Calu3 (cell line): ENCODE measurements around the gene OPRM1. TPM values are rescaled to one million over a fixed set of nuclear protein-coding genes. Genes with fewer than 3 reads are reported as not detected.
"Not testable (repeated sequence)": the region's sequence is repeated elsewhere in the genome, so short reads cannot be mapped to it uniquely, and the experiment has no call there.

Experiments
- BruUV-seq: library from RNA; stranded (reverse); fragments of 400-500 nt; replicated peaks from 2 replicates; lab custom pipeline; 2021; lab: Mats Ljungman, UMichigan
- CTCF ChIA-PET: fragments of 300-600 bp; sonication (Branson Sonifier 250); formaldehyde crosslinking; loops from one replicate; lab custom pipeline; 2022; ENCODE audit warnings: antibody characterized with exemption; lab: Charles Lee
- DNase-seq: peaks from one replicate; pipeline ENCODE4 v3.0.0; 2022
- H3K27ac Mint-ChIP-seq: one replicate; pipeline ENCODE4 v1.8.0; 2022; ENCODE audit warnings: mixed read lengths; ENCODE audit not compliant: unreplicated experiment
- H3K27me3 Mint-ChIP-seq: one replicate; pipeline ENCODE4 v1.8.0; 2022; ENCODE audit warnings: mixed read lengths; ENCODE audit not compliant: unreplicated experiment
- H3K36me3 Mint-ChIP-seq: one replicate; pipeline ENCODE4 v1.8.0; 2022; ENCODE audit warnings: mild to moderate bottlenecking, moderate library complexity, mixed read lengths; ENCODE audit not compliant: insufficient read depth, unreplicated experiment
- H3K4me1 Mint-ChIP-seq: one replicate; pipeline ENCODE4 v1.8.0; 2022; ENCODE audit warnings: mild to moderate bottlenecking, low read depth, mixed read lengths; ENCODE audit not compliant: unreplicated experiment
- H3K4me3 Mint-ChIP-seq: one replicate; pipeline ENCODE4 v1.8.0; 2022; ENCODE audit warnings: mild to moderate bottlenecking, low read depth, moderate library complexity, mixed read lengths; ENCODE audit not compliant: unreplicated experiment
- H3K9me3 Mint-ChIP-seq: one replicate; pipeline ENCODE4 v1.8.0; 2022; ENCODE audit warnings: low read depth, mixed read lengths; ENCODE audit not compliant: unreplicated experiment
- intact Hi-C: fragments of 100-400 bp; cut with micrococcal nuclease; formaldehyde crosslinking; loops from one replicate; pipeline ENCODE4 v1.10.0; 2022; ENCODE audit not compliant: unreplicated experiment
- total RNA-seq: library from RNA; stranded (reverse); gene quantifications from 2 replicates; pipeline ENCODE4 v1.2.3, GENCODE V29; 2022
- TF ChIP-seq, protein P1 (sequence below): fragments of 200-600 bp; IDR thresholded peaks from one replicate; pipeline ENCODE4 v1.8.0; 2022; ENCODE audit warnings: antibody characterized with exemption; ENCODE audit not compliant: unreplicated experiment

OPRM1 gene
- total RNA-seq, 1 experiment from 2014 or later = not detected

DNA sequence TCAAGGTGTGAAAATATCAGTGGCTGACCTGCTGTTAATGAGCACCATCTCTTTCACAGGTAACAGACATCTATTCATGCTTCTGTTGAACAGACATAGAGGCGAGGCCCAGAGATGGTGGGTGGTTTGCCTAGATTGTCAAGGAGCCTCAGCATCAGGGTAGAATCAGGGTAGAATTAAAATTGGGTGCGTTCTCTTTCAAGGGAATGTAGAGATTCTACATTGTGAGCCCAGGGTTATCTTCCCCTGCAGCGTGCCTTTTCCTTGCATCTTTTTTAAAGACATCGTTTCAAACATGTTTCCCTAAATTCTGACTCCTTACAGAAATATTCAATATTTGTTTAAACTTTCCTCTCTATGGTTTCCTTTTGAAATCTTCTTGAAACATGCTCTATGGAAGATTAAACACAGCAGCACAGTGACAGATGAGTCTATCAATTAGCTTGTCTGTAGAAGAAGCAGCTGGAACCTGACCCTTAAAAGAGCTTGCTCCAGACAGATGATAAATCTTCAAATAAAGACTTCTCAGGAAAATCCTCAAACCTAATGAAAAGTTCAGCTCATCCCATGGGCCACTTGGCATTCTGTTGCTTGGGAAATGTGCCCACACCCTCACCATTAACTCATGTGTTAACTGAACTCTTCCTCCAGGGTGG is 197.7 kb downstream of the OPRM1 start:
- DNase-seq = no peak
- no peaks in the 10 kb centered on the region for H3K27me3 Mint-ChIP-seq
- no peak overlapping the region for H3K4me3 Mint-ChIP-seq
- CTCF ChIA-PET = no interaction called here
- BruUV-seq = no TSS peak
- intact Hi-C loops = no loop called here
- no peaks in the 10 kb centered on the region for H3K9me3 Mint-ChIP-seq
- H3K27ac Mint-ChIP-seq = no peak overlapping the region
- no peaks in the 10 kb centered on the region for H3K36me3 Mint-ChIP-seq
- TF ChIP-seq, protein P1, sequence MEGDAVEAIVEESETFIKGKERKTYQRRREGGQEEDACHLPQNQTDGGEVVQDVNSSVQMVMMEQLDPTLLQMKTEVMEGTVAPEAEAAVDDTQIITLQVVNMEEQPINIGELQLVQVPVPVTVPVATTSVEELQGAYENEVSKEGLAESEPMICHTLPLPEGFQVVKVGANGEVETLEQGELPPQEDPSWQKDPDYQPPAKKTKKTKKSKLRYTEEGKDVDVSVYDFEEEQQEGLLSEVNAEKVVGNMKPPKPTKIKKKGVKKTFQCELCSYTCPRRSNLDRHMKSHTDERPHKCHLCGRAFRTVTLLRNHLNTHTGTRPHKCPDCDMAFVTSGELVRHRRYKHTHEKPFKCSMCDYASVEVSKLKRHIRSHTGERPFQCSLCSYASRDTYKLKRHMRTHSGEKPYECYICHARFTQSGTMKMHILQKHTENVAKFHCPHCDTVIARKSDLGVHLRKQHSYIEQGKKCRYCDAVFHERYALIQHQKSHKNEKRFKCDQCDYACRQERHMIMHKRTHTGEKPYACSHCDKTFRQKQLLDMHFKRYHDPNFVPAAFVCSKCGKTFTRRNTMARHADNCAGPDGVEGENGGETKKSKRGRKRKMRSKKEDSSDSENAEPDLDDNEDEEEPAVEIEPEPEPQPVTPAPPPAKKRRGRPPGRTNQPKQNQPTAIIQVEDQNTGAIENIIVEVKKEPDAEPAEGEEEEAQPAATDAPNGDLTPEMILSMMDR = no peak
- H3K4me1 Mint-ChIP-seq = no peaks in the 10 kb centered on the region

DNA sequence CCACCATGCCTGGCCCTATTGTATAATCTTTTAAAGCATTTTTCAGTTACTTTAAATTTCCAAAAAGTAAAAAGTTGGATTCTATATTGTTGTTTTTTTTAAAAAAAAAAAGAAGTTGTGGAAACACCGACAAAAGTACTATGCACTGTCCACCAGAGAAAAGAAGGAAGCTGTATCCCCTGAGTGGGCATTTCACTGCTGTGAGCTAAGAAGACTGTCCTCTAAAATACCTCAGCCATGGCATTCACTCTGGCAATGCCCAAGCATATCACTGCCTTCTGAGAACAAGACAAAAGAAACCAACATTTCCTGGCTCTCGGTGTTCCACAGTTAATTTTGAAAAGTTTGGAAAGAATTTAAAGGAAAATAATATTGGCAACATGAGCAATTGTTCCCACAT is 199.8 kb downstream of the OPRM1 start:
- no peak for DNase-seq

GRCh38 chr6:154239392-154239791 is 200.4 kb downstream of the OPRM1 start:
- Mint-ChIP-seq H3K4me3 (no peak overlapping the region), H3K36me3 (no peaks in the 10 kb centered on the region), H3K4me1 (no peaks in the 10 kb centered on the region), H3K27me3 (no peaks in the 10 kb centered on the region), H3K9me3 (no peaks in the 10 kb centered on the region), H3K27ac (no peak overlapping the region)
- CTCF ChIA-PET = no interaction called here
- intact Hi-C loops = no loop called here
- BruUV-seq = no TSS peak
- no peak for DNase-seq
- TF ChIP-seq, protein P1 = no peak

More for the DNA sequence above, 199.8 kb downstream of the OPRM1 start:
- no peaks in the 10 kb centered on the region for H3K27me3 Mint-ChIP-seq
- H3K4me1 Mint-ChIP-seq = no peaks in the 10 kb centered on the region
- BruUV-seq = no TSS peak
- CTCF ChIA-PET = no interaction called here
- TF ChIP-seq, protein P1 = no peak
- H3K4me3 Mint-ChIP-seq = no peak overlapping the region
- intact Hi-C loops = no loop called here
- no peaks in the 10 kb centered on the region for H3K36me3 Mint-ChIP-seq
- no peaks in the 10 kb centered on the region for H3K9me3 Mint-ChIP-seq
- no peak overlapping the region for H3K27ac Mint-ChIP-seq

GRCh38 chr6:154241061-154241460 is 202.0 kb downstream of the OPRM1 start:
- BruUV-seq, CTCF ChIA-PET, intact Hi-C loops, H3K27me3 Mint-ChIP-seq, H3K4me3 Mint-ChIP-seq, H3K4me1 Mint-ChIP-seq, H3K9me3 Mint-ChIP-seq, DNase-seq, H3K36me3 Mint-ChIP-seq, H3K27ac Mint-ChIP-seq: not testable (repeated sequence)

DNA sequence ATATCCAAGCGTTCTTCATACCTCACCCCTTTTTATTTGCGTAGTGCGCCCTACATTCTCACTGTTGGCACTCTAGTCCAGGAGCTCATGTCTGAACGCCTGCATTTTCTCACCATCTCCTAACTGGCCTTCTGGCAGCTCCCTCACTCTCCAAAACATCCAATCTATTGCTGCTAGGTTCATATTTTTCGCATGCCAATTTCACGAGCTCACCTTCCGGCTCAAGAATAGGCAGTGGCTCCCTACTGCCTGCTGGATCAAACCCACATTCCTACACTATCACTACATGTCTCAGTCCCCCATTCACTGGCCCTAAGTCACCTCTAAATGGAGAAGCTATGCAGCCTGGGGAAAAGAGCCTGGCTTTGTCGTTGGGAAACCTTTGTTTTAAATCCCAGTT is 202.5 kb downstream of the OPRM1 start:
- Mint-ChIP-seq H3K4me1 (peaks cover 5% of the 10 kb centered on the region), H3K36me3 (no peaks in the 10 kb centered on the region), H3K27me3 (no peaks in the 10 kb centered on the region), H3K4me3 (no peak overlapping the region), H3K27ac (no peak overlapping the region), H3K9me3 (no peaks in the 10 kb centered on the region)
- DNase-seq = no peak
- CTCF ChIA-PET = no interaction called here
- TF ChIP-seq, protein P1 = no peak
- intact Hi-C loops = no loop called here
- no TSS peak for BruUV-seq
